Measurements from ENCODE around the gene PTTG2. TPM values are rescaled to one million over a fixed set of nuclear protein-coding genes. Genes with fewer than 3 reads are reported as not detected.

PTTG2 gene
- total RNA-seq, 4 donors from 2014 or later, result not detected

DNA sequence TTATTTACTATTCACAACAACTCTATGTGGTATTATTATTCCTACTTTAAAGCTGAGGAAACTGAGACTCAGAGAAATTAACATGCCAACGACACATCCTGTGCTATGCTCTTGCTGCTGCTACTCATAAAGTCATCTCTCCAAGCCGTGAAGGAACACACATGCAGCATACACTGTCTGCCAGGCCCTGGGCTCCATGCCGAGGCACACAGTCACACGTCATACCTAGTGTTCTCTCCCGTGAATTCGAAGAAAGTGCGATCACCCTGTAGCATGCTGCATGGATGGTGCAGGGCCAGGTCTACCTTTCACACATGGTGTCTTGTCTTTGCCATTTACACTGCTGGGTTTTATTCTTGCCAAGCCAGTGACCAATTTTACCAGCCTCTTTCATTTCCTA, 35.3 kb upstream of the PTTG2 start:
- 76 to 95% methylated on average over 7 of the region's 7 CpGs for WGBS, 2 donors
- no peak overlapping the region for H3K4me3 ChIP-seq (ENCODE audit: low read depth, poor library complexity, severe bottlenecking)
- TF ChIP-seq, protein P1, sequence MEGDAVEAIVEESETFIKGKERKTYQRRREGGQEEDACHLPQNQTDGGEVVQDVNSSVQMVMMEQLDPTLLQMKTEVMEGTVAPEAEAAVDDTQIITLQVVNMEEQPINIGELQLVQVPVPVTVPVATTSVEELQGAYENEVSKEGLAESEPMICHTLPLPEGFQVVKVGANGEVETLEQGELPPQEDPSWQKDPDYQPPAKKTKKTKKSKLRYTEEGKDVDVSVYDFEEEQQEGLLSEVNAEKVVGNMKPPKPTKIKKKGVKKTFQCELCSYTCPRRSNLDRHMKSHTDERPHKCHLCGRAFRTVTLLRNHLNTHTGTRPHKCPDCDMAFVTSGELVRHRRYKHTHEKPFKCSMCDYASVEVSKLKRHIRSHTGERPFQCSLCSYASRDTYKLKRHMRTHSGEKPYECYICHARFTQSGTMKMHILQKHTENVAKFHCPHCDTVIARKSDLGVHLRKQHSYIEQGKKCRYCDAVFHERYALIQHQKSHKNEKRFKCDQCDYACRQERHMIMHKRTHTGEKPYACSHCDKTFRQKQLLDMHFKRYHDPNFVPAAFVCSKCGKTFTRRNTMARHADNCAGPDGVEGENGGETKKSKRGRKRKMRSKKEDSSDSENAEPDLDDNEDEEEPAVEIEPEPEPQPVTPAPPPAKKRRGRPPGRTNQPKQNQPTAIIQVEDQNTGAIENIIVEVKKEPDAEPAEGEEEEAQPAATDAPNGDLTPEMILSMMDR (IDR thresholded peaks at IDR 0.05), result no peak
- intact Hi-C loops (cut with DNase I; ENCODE audit: low total_unique reads), result no loop called here
- no peak for DNase-seq (ENCODE audit: low spot score in 2 of 2)

DNA sequence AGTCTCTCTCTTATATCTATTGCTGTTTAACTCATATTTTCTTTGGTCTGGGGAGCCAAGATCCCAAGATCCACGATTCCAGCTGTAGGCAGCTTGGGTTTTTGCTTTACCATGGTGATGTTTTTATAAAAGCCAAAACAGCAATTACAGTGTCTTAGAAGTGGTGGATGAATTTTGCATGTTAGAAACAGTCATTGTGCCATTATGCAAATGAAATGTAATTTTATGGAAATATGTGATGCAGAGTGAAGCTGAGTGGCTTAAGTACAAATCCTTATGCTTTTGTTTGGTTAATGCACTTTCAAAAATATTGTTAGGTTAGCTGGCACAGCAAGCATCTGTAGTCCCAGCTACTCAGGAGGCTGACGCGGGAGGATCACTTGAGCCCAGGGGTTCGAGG, 32.8 kb upstream of the PTTG2 start:
- 78 to 87% methylated on average over 4 of the region's 4 CpGs for WGBS, 2 donors
- no peak for DNase-seq (ENCODE audit: low spot score in 2 of 2)
- H3K4me3 ChIP-seq (ENCODE audit: low read depth, poor library complexity, severe bottlenecking), result no peak overlapping the region
- TF ChIP-seq POLR2A (IDR thresholded peaks at IDR 0.05), result no peak
- TF ChIP-seq, protein P1 (IDR thresholded peaks at IDR 0.05), result no peak
- intact Hi-C loops (cut with DNase I; ENCODE audit: low total_unique reads), result no loop called here

DNA sequence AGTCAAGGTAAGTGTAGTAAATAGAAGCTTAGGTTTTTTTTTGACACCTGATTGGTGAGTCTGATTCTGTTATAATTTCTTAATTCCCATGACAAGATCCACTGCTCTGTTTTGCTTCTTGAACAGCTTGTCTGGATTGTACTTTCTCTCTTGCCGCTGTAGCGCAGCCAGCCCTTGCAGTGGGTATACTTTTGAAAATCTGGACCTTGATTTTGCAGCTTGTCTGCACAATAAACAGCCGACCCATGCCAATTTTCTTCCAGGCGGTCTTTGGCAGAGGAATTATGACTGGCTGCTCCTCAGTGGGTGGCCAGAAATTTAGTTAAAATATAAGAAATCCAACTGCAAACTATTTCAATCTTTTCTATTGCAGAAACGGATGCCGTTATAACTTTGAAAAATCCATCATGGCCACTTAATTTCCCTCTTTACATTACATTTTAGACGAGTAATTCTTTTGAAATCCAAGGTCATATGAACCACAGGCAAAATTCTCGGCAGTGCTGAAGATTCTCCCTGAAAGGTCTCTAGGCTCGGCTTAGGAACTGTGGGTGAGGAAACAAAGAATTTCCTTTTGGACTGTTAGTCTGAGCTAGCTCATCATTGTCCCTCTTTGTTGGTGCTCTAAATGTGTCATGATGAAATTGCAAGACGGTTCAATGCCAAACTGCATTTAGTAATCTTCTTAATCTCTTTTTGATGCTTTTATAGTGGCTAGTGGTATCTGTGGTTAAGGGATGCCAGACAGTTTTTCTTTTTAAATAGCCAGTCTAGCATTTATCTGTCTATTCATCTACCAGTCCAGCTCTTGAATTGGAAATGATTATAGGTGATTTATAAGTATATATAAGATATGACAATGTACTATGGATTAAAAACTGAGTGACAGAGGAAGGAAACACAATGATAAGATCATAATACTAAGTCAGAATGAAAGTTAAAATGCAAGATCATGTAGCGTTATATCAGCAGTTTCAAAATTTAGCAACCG, 31.5 kb upstream of the PTTG2 start:
- DNase-seq (ENCODE audit: low spot score in 2 of 2), result no peak
- TF ChIP-seq, protein P1 (IDR thresholded peaks at IDR 0.05), result no peak
- no peak for TF ChIP-seq POLR2A (IDR thresholded peaks at IDR 0.05)
- intact Hi-C loops (cut with DNase I; ENCODE audit: low total_unique reads), result no loop called here
- no peak overlapping the region for H3K4me3 ChIP-seq (ENCODE audit: low read depth, poor library complexity, severe bottlenecking)
- WGBS, 2 donors, result 47 to 58% methylated on average over 12 of the region's 12 CpGs

DNA sequence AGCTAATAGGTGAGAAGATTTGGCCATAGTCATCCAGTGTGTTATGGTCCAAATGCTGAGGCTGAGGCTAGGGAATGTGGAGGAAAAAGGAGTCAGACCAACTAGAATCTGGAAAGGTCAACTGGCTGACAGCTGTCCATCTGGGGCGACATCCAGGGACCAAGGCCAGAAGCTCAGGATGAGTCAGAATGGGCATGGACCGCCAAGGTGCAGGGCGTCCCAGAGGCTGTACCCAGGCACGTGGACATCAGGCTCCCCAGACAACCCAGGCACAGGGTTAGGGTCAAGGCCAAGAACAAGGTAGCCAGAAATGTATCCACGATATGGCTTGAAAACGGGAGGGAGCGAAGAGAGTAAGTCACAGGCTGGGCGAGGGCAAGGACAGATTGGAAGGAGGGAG, 26.1 kb upstream of the PTTG2 start:
- DNase-seq (ENCODE audit: low spot score in 2 of 2), result no peak
- intact Hi-C loops (cut with DNase I; ENCODE audit: low total_unique reads), result no loop called here
- TF ChIP-seq, protein P1 (IDR thresholded peaks at IDR 0.05), result no peak
- TF ChIP-seq POLR2A (IDR thresholded peaks at IDR 0.05), result no peak
- WGBS, 2 donors, result 95% methylated on average over 8 of the region's 8 CpGs
- no peak overlapping the region for H3K4me3 ChIP-seq (ENCODE audit: low read depth, poor library complexity, severe bottlenecking)

DNA sequence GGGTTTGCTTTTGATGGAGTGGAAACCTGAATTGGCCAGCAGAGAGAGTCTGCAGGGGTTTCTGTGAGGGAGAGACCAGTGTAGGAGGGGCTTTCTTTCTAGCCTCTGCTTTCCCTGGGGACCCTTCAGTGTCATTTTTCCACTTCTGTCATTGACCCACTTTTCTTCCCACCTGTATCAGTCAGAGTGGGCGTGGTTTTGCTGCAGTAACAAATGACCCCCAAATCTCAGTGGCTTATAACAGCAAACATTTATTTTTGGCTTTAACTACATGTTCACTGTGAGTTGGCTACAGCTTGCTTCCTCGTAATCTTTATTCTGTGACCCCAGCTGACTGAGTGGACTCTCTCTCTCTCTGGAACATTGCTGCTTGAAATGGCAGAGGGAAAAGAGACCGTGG, 25.6 kb upstream of the PTTG2 start:
- intact Hi-C loops (cut with DNase I; ENCODE audit: low total_unique reads), result no loop called here
- TF ChIP-seq, protein P1 (IDR thresholded peaks at IDR 0.05), result no peak
- no peak for TF ChIP-seq POLR2A (IDR thresholded peaks at IDR 0.05)
- no peak overlapping the region for H3K4me3 ChIP-seq (ENCODE audit: low read depth, poor library complexity, severe bottlenecking)
- WGBS, 2 donors, result 75 to 90% methylated on average over 3 of the region's 3 CpGs
- no peak for DNase-seq (ENCODE audit: low spot score in 2 of 2)
